Endothelial cell of umbilical vein (primary cell): ENCODE data around the gene LGI2.

ENCODE experiments used
- EZH2 ChIP-seq: IDR thresholded peaks from 2 replicates; pipeline ENCODE4 v1.6.1; 2012; ENCODE audit warnings: borderline replicate concordance, low read depth, mild to moderate bottlenecking, moderate library complexity, low read length, inconsistent platforms; ENCODE audit not compliant: severe bottlenecking
- FOS ChIP-seq: IDR thresholded peaks from 2 replicates; pipeline ENCODE4 v1.6.1; 2011; ENCODE audit warnings: mild to moderate bottlenecking, low read length, moderate library complexity, borderline replicate concordance; ENCODE audit not compliant: insufficient read depth
- GATA2 ChIP-seq: IDR thresholded peaks from 2 replicates; pipeline ENCODE4 v1.7.0; 2011; ENCODE audit warnings: low read depth, mild to moderate bottlenecking, moderate library complexity, mixed read lengths, low read length; ENCODE audit not compliant: insufficient read length, insufficient read depth
- JUN ChIP-seq: IDR thresholded peaks from 2 replicates; pipeline ENCODE4 v1.6.1; 2011; ENCODE audit warnings: borderline replicate concordance, low read depth; ENCODE audit not compliant: insufficient read length, insufficient read depth
- MYC ChIP-seq: IDR thresholded peaks from one replicate; pipeline ENCODE4 v1.6.1; 2011; ENCODE audit warnings: mild to moderate bottlenecking, low read depth, low read length
- POLR2A ChIP-seq: IDR thresholded peaks from 2 replicates; pipeline ENCODE4 v1.6.1; 2012; ENCODE audit warnings: low read depth, mild to moderate bottlenecking, control low read depth, low read length
- POLR2AphosphoS5 ChIP-seq: IDR thresholded peaks from 2 replicates; pipeline ENCODE4 v1.6.1; 2012; ENCODE audit warnings: low read depth, mild to moderate bottlenecking, control low read depth, low read length, moderate library complexity; ENCODE audit not compliant: insufficient read depth
- TF ChIP-seq, protein P1 (sequence below), 2 donors: IDR thresholded peaks; 1 replicate in 1 of 2; 2 replicates in 1 of 2; pipeline ENCODE4 v1.5.1; 2011; ENCODE audit warnings: low read length in 2 of 2, mild to moderate bottlenecking in 2 of 2, moderate library complexity in 2 of 2, control low read depth in 1 of 2, inconsistent platforms in 1 of 2, low read depth in 1 of 2; ENCODE audit not compliant: insufficient read depth in 1 of 2; ENCODE audit errors: extremely low read depth in 1 of 2
- TF ChIP-seq, protein P2 (sequence below): IDR thresholded peaks from 2 replicates; pipeline ENCODE4 v1.6.1; 2011; ENCODE audit not compliant: insufficient read depth, insufficient read length

- TF ChIP-seq, protein P1, sequence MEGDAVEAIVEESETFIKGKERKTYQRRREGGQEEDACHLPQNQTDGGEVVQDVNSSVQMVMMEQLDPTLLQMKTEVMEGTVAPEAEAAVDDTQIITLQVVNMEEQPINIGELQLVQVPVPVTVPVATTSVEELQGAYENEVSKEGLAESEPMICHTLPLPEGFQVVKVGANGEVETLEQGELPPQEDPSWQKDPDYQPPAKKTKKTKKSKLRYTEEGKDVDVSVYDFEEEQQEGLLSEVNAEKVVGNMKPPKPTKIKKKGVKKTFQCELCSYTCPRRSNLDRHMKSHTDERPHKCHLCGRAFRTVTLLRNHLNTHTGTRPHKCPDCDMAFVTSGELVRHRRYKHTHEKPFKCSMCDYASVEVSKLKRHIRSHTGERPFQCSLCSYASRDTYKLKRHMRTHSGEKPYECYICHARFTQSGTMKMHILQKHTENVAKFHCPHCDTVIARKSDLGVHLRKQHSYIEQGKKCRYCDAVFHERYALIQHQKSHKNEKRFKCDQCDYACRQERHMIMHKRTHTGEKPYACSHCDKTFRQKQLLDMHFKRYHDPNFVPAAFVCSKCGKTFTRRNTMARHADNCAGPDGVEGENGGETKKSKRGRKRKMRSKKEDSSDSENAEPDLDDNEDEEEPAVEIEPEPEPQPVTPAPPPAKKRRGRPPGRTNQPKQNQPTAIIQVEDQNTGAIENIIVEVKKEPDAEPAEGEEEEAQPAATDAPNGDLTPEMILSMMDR (IDR thresholded peaks at IDR 0.05; ENCODE audit: extremely low read depth in 1 of 2, insufficient read depth in 1 of 2, low read depth in 1 of 2, low read length in 2 of 2) = no peak
- TF ChIP-seq POLR2A = no peak
- TF ChIP-seq, protein P2, sequence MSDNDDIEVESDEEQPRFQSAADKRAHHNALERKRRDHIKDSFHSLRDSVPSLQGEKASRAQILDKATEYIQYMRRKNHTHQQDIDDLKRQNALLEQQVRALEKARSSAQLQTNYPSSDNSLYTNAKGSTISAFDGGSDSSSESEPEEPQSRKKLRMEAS = no peak
- no peak for TF ChIP-seq POLR2AphosphoS5
- TF ChIP-seq EZH2 = no peak
- no peak for TF ChIP-seq JUN
- no peak for TF ChIP-seq GATA2
- TF ChIP-seq MYC = no peak
- no peak for TF ChIP-seq FOS
Measured at GRCh38 chr4:25051534-25051933, 20.8 kb upstream of the LGI2 start.
